H1 (cell line): ENCODE results near the gene GABRG3. TPM values are rescaled to one million over a fixed set of nuclear protein-coding genes. Genes with fewer than 3 reads are reported as not detected.

Experiments
- BCL11A ChIP-seq, 2 experiments: IDR thresholded peaks; one replicate each; pipeline ENCODE4 v1.6.1; 2011; ENCODE audit warnings: low read depth in 2 of 2, low read length in 2 of 2, mild to moderate bottlenecking in 2 of 2
- CREB1 ChIP-seq: IDR thresholded peaks from 2 replicates; pipeline ENCODE4 v1.6.1; 2012; ENCODE audit warnings: inconsistent platforms
- SP1 ChIP-seq: IDR thresholded peaks from 2 replicates; pipeline ENCODE4 v1.6.1; 2011; ENCODE audit warnings: low read depth, low read length
- TBP ChIP-seq: IDR thresholded peaks from 2 replicates; pipeline ENCODE4 v1.6.1; 2011; ENCODE audit warnings: low read depth, low read length, improper control_type of control experiment
- polyA plus RNA-seq, 7 experiments: library from polyadenylated mRNA; depleted of rRNA in 3 of 7; stranded (reverse) in 5 of 7; unstranded in 2 of 7; fragments of >200 nt in 5 of 7; fragments of 200-250 nt in 2 of 7; gene quantifications; 1 replicate in 5 of 7; 2 replicates in 1 of 7; 4 replicates in 1 of 7; pipeline versions ENCODE4 v1.2.1 to v1.2.3, GENCODE V29; 2011 to 2013; ENCODE audit warnings: missing spikeins in 2 of 7, mixed read lengths in 2 of 7
- total RNA-seq: library from RNA; stranded (reverse); fragmentation: NEBNext Ultra II Directional; extraction: Animal tissue kit (Norgen Biotek cat#: 25700); gene quantifications from 2 replicates; pipeline ENCODE4 v1.2.1, GENCODE V29; 2021

The GABRG3 gene
- total and polyA plus RNA-seq, 2 of the 8 experiments (the other 6 are each of a cell fraction or from before 2014, with no cell fraction given) = 0.17 to 0.80 TPM

DNA sequence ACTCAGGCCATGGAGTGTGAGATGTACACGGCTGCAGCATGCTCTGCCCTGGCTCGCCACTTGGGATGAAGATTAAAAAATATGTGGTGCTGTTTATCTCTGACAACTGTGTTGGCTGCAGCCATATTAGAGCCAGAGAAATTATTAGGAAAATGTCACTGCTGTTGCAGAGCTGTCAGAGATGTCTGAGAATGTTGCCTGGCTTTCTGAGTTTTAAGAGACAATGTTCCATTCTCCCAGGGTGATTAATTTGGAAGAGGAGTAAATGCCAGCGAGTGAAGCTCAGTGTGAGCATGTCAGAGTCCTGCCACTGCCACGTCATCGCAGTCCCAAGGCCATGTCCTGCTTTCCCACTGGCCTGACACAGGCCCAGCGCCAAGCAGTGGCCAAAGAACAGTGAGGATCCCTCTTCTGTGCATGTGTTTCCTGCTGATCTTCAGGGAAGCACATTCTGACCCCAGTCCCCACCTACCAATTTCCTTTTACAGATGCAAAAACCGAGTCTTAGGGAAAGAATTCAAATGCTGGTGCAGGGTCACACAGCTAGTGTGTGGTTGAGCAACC is 370.9 kb downstream of the GABRG3 start (continued):
- TF ChIP-seq TBP (no peak), BCL11A (IDR thresholded peaks at IDR 0.05; ENCODE audit: low read depth in 2 of 2, low read length in 2 of 2) (no peak), CREB1 (no peak), SP1 (no peak)
